ENCODE results near the gene COL23A1.

Gene COL23A1

GRCh38 chr5:178458140-178458539 lies 132.1 kb downstream of the COL23A1 start:
- Histone ChIP-seq H4K20me1 (ENCODE audit: insufficient read depth, low read length) (no peaks in the 10 kb centered on the region), H3K79me2 (ENCODE audit: low read length) (no peaks in the 10 kb centered on the region), H3K27ac (ENCODE audit: low read length) (no peak overlapping the region), H3K4me3 (ENCODE audit: low read length) (no peak overlapping the region), H3K36me3 (replicated peaks; ENCODE audit: low read depth, low read length) (no peaks in the 10 kb centered on the region), H2AFZ (ENCODE audit: low read depth, low read length) (no peak overlapping the region), H3K9ac (ENCODE audit: low read length) (no peak overlapping the region), H3K9me3 (ENCODE audit: insufficient read depth, low read length) (no peaks in the 10 kb centered on the region), H3K4me1 (ENCODE audit: low read length) (no peaks in the 10 kb centered on the region), H3K4me2 (ENCODE audit: low read length) (no peak overlapping the region), H3K27me3 (ENCODE audit: low read depth, low read length) (no peaks in the 10 kb centered on the region)
- no peak for TF ChIP-seq EZH2phosphoT487 (IDR thresholded peaks at IDR 0.05; ENCODE audit: low read depth)
- no peak for TF ChIP-seq CTCF (IDR thresholded peaks at IDR 0.05; ENCODE audit: low read depth, low read length)

GRCh38 chr5:178457471-178457870 lies 132.7 kb downstream of the COL23A1 start:
- Histone ChIP-seq H3K9ac (ENCODE audit: low read length) (no peak overlapping the region), H3K4me3 (ENCODE audit: low read length) (no peak overlapping the region)
- TF ChIP-seq EZH2phosphoT487 (IDR thresholded peaks at IDR 0.05; ENCODE audit: low read depth) (no peak), CTCF (IDR thresholded peaks at IDR 0.05; ENCODE audit: low read depth, low read length) (no peak)

GRCh38 chr5:178455480-178455835 lies 134.7 kb downstream of the COL23A1 start:
- Histone ChIP-seq H3K27me3 (ENCODE audit: low read depth, low read length) (peaks cover 2% of the 10 kb centered on the region; the same call in 1 of the 2 replicates), H2AFZ (ENCODE audit: low read depth, low read length) (no peak overlapping the region), H3K9ac (ENCODE audit: low read length) (no peak overlapping the region), H3K4me1 (ENCODE audit: low read length) (no peaks in the 10 kb centered on the region), H4K20me1 (ENCODE audit: insufficient read depth, low read length) (no peaks in the 10 kb centered on the region), H3K4me3 (ENCODE audit: low read length) (no peak overlapping the region), H3K9me3 (ENCODE audit: insufficient read depth, low read length) (no peaks in the 10 kb centered on the region), H3K79me2 (ENCODE audit: low read length) (no peaks in the 10 kb centered on the region), H3K27ac (ENCODE audit: low read length) (no peak overlapping the region), H3K36me3 (replicated peaks; ENCODE audit: low read depth, low read length) (no peaks in the 10 kb centered on the region), H3K4me2 (ENCODE audit: low read length) (no peak overlapping the region)
- no peak for TF ChIP-seq CTCF (IDR thresholded peaks at IDR 0.05; ENCODE audit: low read depth, low read length)
- TF ChIP-seq EZH2phosphoT487 (IDR thresholded peaks at IDR 0.05; ENCODE audit: low read depth) = no peak

More at GRCh38 chr5:178457471-178457870, 132.7 kb downstream of the COL23A1 start:
- H3K27ac ChIP-seq (ENCODE audit: low read length) = no peak overlapping the region
- H3K4me1 ChIP-seq (ENCODE audit: low read length) = no peaks in the 10 kb centered on the region
- no peaks in the 10 kb centered on the region for H3K79me2 ChIP-seq (ENCODE audit: low read length)
- H3K27me3 ChIP-seq (ENCODE audit: low read depth, low read length) = no peaks in the 10 kb centered on the region
- no peaks in the 10 kb centered on the region for H3K9me3 ChIP-seq (ENCODE audit: insufficient read depth, low read length)
- no peaks in the 10 kb centered on the region for H4K20me1 ChIP-seq (ENCODE audit: insufficient read depth, low read length)
- H3K4me2 ChIP-seq (ENCODE audit: low read length) = no peak overlapping the region
- no peak overlapping the region for H2AFZ ChIP-seq (ENCODE audit: low read depth, low read length)
- H3K36me3 ChIP-seq (replicated peaks; ENCODE audit: low read depth, low read length) = no peaks in the 10 kb centered on the region

- Histone ChIP-seq H2AFZ (ENCODE audit: low read depth, low read length) (no peak overlapping the region), H3K9me3 (ENCODE audit: insufficient read depth, low read length) (no peaks in the 10 kb centered on the region), H3K27ac (ENCODE audit: low read length) (no peak overlapping the region), H3K4me2 (ENCODE audit: low read length) (no peak overlapping the region), H3K9ac (ENCODE audit: low read length) (no peak overlapping the region), H3K79me2 (ENCODE audit: low read length) (no peaks in the 10 kb centered on the region), H4K20me1 (ENCODE audit: insufficient read depth, low read length) (no peaks in the 10 kb centered on the region), H3K36me3 (replicated peaks; ENCODE audit: low read depth, low read length) (no peaks in the 10 kb centered on the region), H3K4me3 (ENCODE audit: low read length) (no peak overlapping the region), H3K4me1 (ENCODE audit: low read length) (no peaks in the 10 kb centered on the region), H3K27me3 (ENCODE audit: low read depth, low read length) (peaks cover 2% of the 10 kb centered on the region; the same call in 1 of the 2 replicates)
- TF ChIP-seq CTCF (IDR thresholded peaks at IDR 0.05; ENCODE audit: low read depth, low read length) (no peak), EZH2phosphoT487 (IDR thresholded peaks at IDR 0.05; ENCODE audit: low read depth) (no peak)
Observed at GRCh38 chr5:178454821-178455479, 135.2 kb downstream of the COL23A1 start.

All from OCI-LY3 (cell line).